OCI-LY7 (cell line): ENCODE data around the gene KRT35. TPM values are rescaled to one million over a fixed set of nuclear protein-coding genes. Genes with fewer than 3 reads are reported as not detected.

Experiments used
- BruUV-seq: library from RNA; stranded (reverse); fragments of 400-500 nt; replicated peaks from 2 replicates; lab custom pipeline; 2021; lab: Mats Ljungman, UMichigan
- CTCF ChIA-PET: fragments of 300-600 bp; sonication (Branson Sonifier 250); formaldehyde crosslinking; loops from one replicate; lab custom pipeline; 2022; ENCODE audit warnings: antibody characterized with exemption; ENCODE audit not compliant: unreplicated experiment; lab: Charles Lee
- POLR2A ChIA-PET: fragments of 300-600 bp; sonication (Branson Sonifier 250); formaldehyde crosslinking; loops from one replicate; lab custom pipeline; 2022; ENCODE audit warnings: antibody characterized with exemption; lab: Charles Lee
- DNase-seq: peaks from one replicate; pipeline ENCODE4 v3.0.0-alpha.2; 2015; ENCODE audit warnings: low spot score
- H2AFZ ChIP-seq: fragments of 200-600 bp; sonication (generic), shearing (Covaris generic); 2 replicates; pipeline ENCODE4 v1.6.1; 2014; ENCODE audit warnings: mild to moderate bottlenecking, antibody characterized with exemption, low read length, moderate library complexity
- H3K27ac ChIP-seq: fragments of 200-600 bp; sonication (generic); 2 replicates; pipeline ENCODE4 v1.5.1; 2014; ENCODE audit warnings: mixed run types, low read depth, mild to moderate bottlenecking, moderate library complexity, low read length, inconsistent platforms; ENCODE audit not compliant: poor library complexity, severe bottlenecking
- H3K36me3 ChIP-seq: fragments of 200-600 bp; sonication (generic); 2 replicates; pipeline ENCODE4 v1.6.1; 2014; ENCODE audit warnings: mild to moderate bottlenecking, antibody characterized with exemption, low read length, moderate library complexity, mixed read lengths; ENCODE audit not compliant: insufficient read depth
- H3K4me1 ChIP-seq: fragments of 200-600 bp; sonication (generic); 2 replicates; pipeline ENCODE4 v1.5.1; 2014; ENCODE audit warnings: mild to moderate bottlenecking, low read length; ENCODE audit not compliant: insufficient read depth, poor library complexity, severe bottlenecking
- H3K4me2 ChIP-seq: fragments of 200-600 bp; sonication (generic); 2 replicates; pipeline ENCODE4 v1.6.1; 2014; ENCODE audit warnings: mild to moderate bottlenecking, low read length
- H3K4me3 ChIP-seq: fragments of 200-600 bp; sonication (generic); 2 replicates; pipeline ENCODE4 v1.5.1; 2014; ENCODE audit warnings: mild to moderate bottlenecking, low read depth, low read length; ENCODE audit not compliant: poor library complexity, severe bottlenecking
- H3K79me2 ChIP-seq: fragments of 200-600 bp; sonication (generic); 2 replicates; pipeline ENCODE4 v1.6.1; 2016; ENCODE audit warnings: low read depth, mild to moderate bottlenecking, low read length, moderate library complexity, mixed read lengths; ENCODE audit not compliant: insufficient read depth
- H3K9me2 ChIP-seq: fragments of 200-600 bp; sonication (generic); 2 replicates; pipeline ENCODE4 v1.6.1; 2016; ENCODE audit warnings: mild to moderate bottlenecking, low read length, mixed read lengths; ENCODE audit not compliant: insufficient read depth
- H3K9me3 ChIP-seq: fragments of 200-600 bp; sonication (generic); 2 replicates; pipeline ENCODE4 v1.6.1; 2014; ENCODE audit warnings: mild to moderate bottlenecking, mixed run types, low read length, mixed read lengths
- H4K20me1 ChIP-seq: fragments of 200-600 bp; sonication (generic); 2 replicates; pipeline ENCODE4 v1.6.1; 2014; ENCODE audit warnings: mild to moderate bottlenecking, antibody characterized with exemption, low read length, moderate library complexity, mixed read lengths; ENCODE audit not compliant: insufficient read depth
- CTCF ChIP-seq: fragments of 200-600 bp; sonication (generic); conservative IDR thresholded peaks from 2 replicates; pipeline ENCODE4 v1.5.1; 2014; ENCODE audit warnings: mild to moderate bottlenecking, antibody characterized with exemption, low read length, moderate library complexity, mixed read lengths
- EZH2phosphoT487 ChIP-seq: fragments of 200-600 bp; sonication (generic); IDR thresholded peaks from 2 replicates; pipeline ENCODE4 v1.6.1; 2018; ENCODE audit warnings: low read depth, borderline replicate concordance, mild to moderate bottlenecking, mixed run types, antibody characterized with exemption, low read length, moderate library complexity, mixed read lengths
- intact Hi-C: fragments of 100-400 bp; cut with micrococcal nuclease; formaldehyde crosslinking; loops from one replicate; pipeline ENCODE4 v1.10.0; 2022; ENCODE audit not compliant: unreplicated experiment
- total RNA-seq, 2 experiments: library from RNA; depleted of rRNA in 1 of 2; stranded (reverse); fragments of >200 nt in 1 of 2; shearing (Covaris generic) in 1 of 2; gene quantifications; 2 replicates each; pipeline ENCODE4 v1.2.3, GENCODE V29; 2014 to 2022

KRT35 gene
- total RNA-seq, 2 experiments from 2014 or later: not detected

GRCh38 chr17:41518789-41519449 lies 38.0 kb upstream of the KRT35 start, which contains the start of gene KRT15:
KRT15 (minus strand) TSS chr17:41518890; CDS start chr17:41518827, 63 bp downstream.
- Histone ChIP-seq H3K4me3 (no peak within 1 kb of the TSS), H3K9me2 (no peaks in the 10 kb centered on the region), H3K4me1 (no peaks in the 10 kb centered on the region), H3K9me3 (no peaks in the 10 kb centered on the region), H2AFZ (no peak within 1 kb of the TSS), H3K79me2 (no peaks in the 10 kb centered on the region), H3K27ac (no peak within 1 kb of the TSS), H4K20me1 (no peaks in the 10 kb centered on the region), H3K36me3 (no peaks in the 10 kb centered on the region), H3K4me2 (no peak within 1 kb of the TSS)
- ChIA-PET POLR2A (interaction anchor here (0.7 kb wide), 1 partner anchor 837 kb away, joined by 3 read pairs; no protein-coding TSS in a partner anchor), CTCF (no interaction called here)
- DNase-seq: no peak
- TF ChIP-seq EZH2phosphoT487 (no peak), CTCF (no peak)
- intact Hi-C loops: no loop called here
- no TSS peak for BruUV-seq

- no peaks in the 10 kb centered on the region for H3K9me3 ChIP-seq
- no peaks in the 10 kb centered on the region for H3K9me2 ChIP-seq
- no peaks in the 10 kb centered on the region for H4K20me1 ChIP-seq
- no peak for TF ChIP-seq EZH2phosphoT487
- TF ChIP-seq CTCF: no peak
- no peak for DNase-seq
- H3K36me3 ChIP-seq: no peaks in the 10 kb centered on the region
- no peak overlapping the region for H3K4me3 ChIP-seq
- H2AFZ ChIP-seq: no peak overlapping the region
- H3K4me1 ChIP-seq: no peaks in the 10 kb centered on the region
- H3K79me2 ChIP-seq: no peaks in the 10 kb centered on the region
- ChIA-PET CTCF (no interaction called here), POLR2A (no interaction called here)
- no peak overlapping the region for H3K27ac ChIP-seq
- BruUV-seq: no TSS peak
- intact Hi-C loops: no loop called here
- no peak overlapping the region for H3K4me2 ChIP-seq
Measured at GRCh38 chr17:41518031-41518430, 37.1 kb upstream of the KRT35 start.

GRCh38 chr17:41516830-41517283 lies 35.9 kb upstream of the KRT35 start:
- Histone ChIP-seq H3K79me2 (no peaks in the 10 kb centered on the region), H3K4me2 (no peak overlapping the region), H4K20me1 (no peaks in the 10 kb centered on the region), H3K4me3 (no peak overlapping the region), H2AFZ (no peak overlapping the region), H3K9me2 (no peaks in the 10 kb centered on the region), H3K36me3 (no peaks in the 10 kb centered on the region), H3K4me1 (no peaks in the 10 kb centered on the region), H3K27ac (no peak overlapping the region), H3K9me3 (no peaks in the 10 kb centered on the region)
- no TSS peak for BruUV-seq
- TF ChIP-seq CTCF: no peak
- no peak for TF ChIP-seq EZH2phosphoT487
- intact Hi-C loops: no loop called here
- DNase-seq: no peak
- ChIA-PET POLR2A (no interaction called here), CTCF (no interaction called here)
